ENCODE results near the gene CSNK1E. TPM values are rescaled to one million over a fixed set of nuclear protein-coding genes. Genes with fewer than 3 reads are reported as not detected.

The CSNK1E gene
- total RNA-seq, 1 donor from 2014 or later, result 246 TPM

GRCh38 chr22:38246046-38246658, 71.1 kb downstream of the CSNK1E start:
- no peak for DNase-seq (ENCODE audit: low spot score, unreplicated experiment)
- no peak for TF ChIP-seq CTCF (IDR thresholded peaks at IDR 0.05; ENCODE audit: unreplicated experiment)
- Mint-ChIP-seq H3K4me3 (ENCODE audit: low read depth) (no peak overlapping the region), H3K4me1 (ENCODE audit: low read depth) (peaks cover 16% of the 10 kb centered on the region), H3K27ac (no peak overlapping the region), H3K9me3 (ENCODE audit: low read depth) (no peaks in the 10 kb centered on the region), H3K36me3 (ENCODE audit: insufficient read depth) (peaks cover 14% of the 10 kb centered on the region), H3K27me3 (no peaks in the 10 kb centered on the region)

GRCh38 chr22:38244106-38244505, 73.1 kb downstream of the CSNK1E start:
- Mint-ChIP-seq H3K27me3 (no peaks in the 10 kb centered on the region), H3K36me3 (ENCODE audit: insufficient read depth) (peaks cover 20% of the 10 kb centered on the region), H3K4me3 (ENCODE audit: low read depth) (no peak overlapping the region), H3K4me1 (ENCODE audit: low read depth) (peaks cover 31% of the 10 kb centered on the region), H3K9me3 (ENCODE audit: low read depth) (no peaks in the 10 kb centered on the region), H3K27ac (no peak overlapping the region)
- TF ChIP-seq CTCF (IDR thresholded peaks at IDR 0.05; ENCODE audit: unreplicated experiment), result no peak
- no peak for DNase-seq (ENCODE audit: low spot score, unreplicated experiment)

GRCh38 chr22:38243007-38243765, 74.0 kb downstream of the CSNK1E start:
- TF ChIP-seq CTCF (IDR thresholded peaks at IDR 0.05; ENCODE audit: unreplicated experiment), result no peak

GRCh38 chr22:38240734-38241252, 76.4 kb downstream of the CSNK1E start:
- Mint-ChIP-seq H3K27ac (peak overlapping the region; percentile 64), H3K4me3 (ENCODE audit: low read depth) (peak overlapping the region; percentile 16), H3K9me3 (ENCODE audit: low read depth) (no peaks in the 10 kb centered on the region), H3K36me3 (ENCODE audit: insufficient read depth) (peaks cover 12% of the 10 kb centered on the region), H3K27me3 (no peaks in the 10 kb centered on the region), H3K4me1 (ENCODE audit: low read depth) (peaks cover 39% of the 10 kb centered on the region)
- no peak for DNase-seq (ENCODE audit: low spot score, unreplicated experiment)
- no peak for TF ChIP-seq CTCF (IDR thresholded peaks at IDR 0.05; ENCODE audit: unreplicated experiment)

More at GRCh38 chr22:38243007-38243765, 74.0 kb downstream of the CSNK1E start:
- H3K4me3 Mint-ChIP-seq (ENCODE audit: low read depth), result no peak overlapping the region
- peak overlapping the region; percentile 83 for H3K27ac Mint-ChIP-seq
- no peaks in the 10 kb centered on the region for H3K9me3 Mint-ChIP-seq (ENCODE audit: low read depth)
- peaks cover 35% of the 10 kb centered on the region for H3K4me1 Mint-ChIP-seq (ENCODE audit: low read depth)
- DNase-seq (ENCODE audit: low spot score, unreplicated experiment), result peak; percentile 53
- peaks cover 17% of the 10 kb centered on the region for H3K36me3 Mint-ChIP-seq (ENCODE audit: insufficient read depth)
- H3K27me3 Mint-ChIP-seq, result no peaks in the 10 kb centered on the region

Other genes starting within 250 kb of the CSNK1E start
- 2.6 and 3.0 TPM in 2 replicates for gene SLC16A8, start 233.2 kb downstream of the CSNK1E start, total RNA-seq
- gene BAIAP2L2, start 206.7 kb downstream of the CSNK1E start, total RNA-seq, result 6.5 and 7.0 TPM in 2 replicates
- gene PLA2G6, start 135.6 kb downstream of the CSNK1E start, total RNA-seq, result 76.0 and 76.4 TPM in 2 replicates
- gene MAFF, start 115.4 kb downstream of the CSNK1E start, total RNA-seq, result 8.4 and 10.2 TPM in 2 replicates
- 67.3 and 71.7 TPM in 2 replicates for gene TMEM184B, start 44.4 kb downstream of the CSNK1E start, total RNA-seq
- 1.7 and 2.2 TPM in 2 replicates for gene KCNJ4, start 137.8 kb upstream of the CSNK1E start, total RNA-seq
- 5.7 and 6.3 TPM in 2 replicates for gene KDELR3, start 150.7 kb upstream of the CSNK1E start, total RNA-seq
- 625 and 651 TPM in 2 replicates for gene DDX17, start 188.9 kb upstream of the CSNK1E start, total RNA-seq

Measured in progenitor cell of endocrine pancreas (in vitro differentiated cells).